Stimulated activated CD4-positive, alpha-beta T cell treated with anti-CD3 and anti-CD28 coated beads, Interleukin-4, amount 100 ng/mL, for 1 hour (primary cell): ENCODE data around the gene CANT1.
A peak's percentile ranks its signal among the peaks of the same experiment; 100 is the strongest.

ENCODE experiments used
- DNase-seq: peaks from one replicate; pipeline ENCODE4 v3.0.0-alpha.2; 2020

The CANT1 gene

DNA sequence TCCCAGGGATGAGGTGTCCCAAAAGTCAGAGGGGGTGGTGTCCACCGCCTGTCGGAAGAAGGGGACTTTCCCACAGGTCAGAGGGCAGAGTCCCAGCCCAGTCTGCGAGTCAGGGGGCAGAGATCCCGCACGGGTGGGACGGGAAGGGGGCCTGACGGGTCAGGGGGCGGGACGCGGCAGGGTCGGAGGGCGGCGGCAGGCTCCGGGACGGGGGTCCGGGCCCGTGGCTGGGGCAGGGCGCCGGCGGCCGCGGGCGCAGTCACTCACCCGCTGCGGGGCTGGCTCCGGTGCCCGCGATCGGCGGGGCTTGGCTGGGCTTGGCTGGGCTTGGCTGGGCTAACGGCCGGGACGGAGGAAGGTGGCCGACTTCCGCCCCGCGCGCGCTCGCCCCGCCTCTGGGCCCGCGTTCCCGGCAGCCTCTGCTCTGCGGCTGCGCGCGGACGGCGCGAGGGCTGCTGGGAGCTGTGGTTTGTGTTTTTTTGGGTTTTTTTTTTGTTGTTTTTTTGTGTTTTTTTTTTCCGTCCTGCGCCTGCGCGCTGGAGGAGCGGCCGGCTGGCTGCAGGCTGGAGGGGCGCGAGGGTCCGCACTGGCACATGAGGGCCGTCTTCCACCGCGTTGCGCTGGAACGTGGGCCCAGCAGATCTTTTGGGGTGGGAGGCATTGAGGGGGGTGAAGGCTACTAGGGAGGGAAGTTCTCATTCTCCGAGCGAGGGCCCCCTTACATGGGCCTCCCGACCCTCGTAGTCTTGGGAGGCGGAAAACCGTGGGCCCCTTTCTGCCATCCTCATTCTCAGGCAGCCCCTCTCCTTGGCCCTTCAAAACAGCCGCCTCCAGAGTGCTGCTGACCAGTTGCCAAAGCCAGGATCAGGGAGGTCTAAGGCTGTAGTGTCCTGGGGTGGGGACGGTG is at the start of gene CANT1:
Gene CANT1 (minus strand): TSS at position 368 of the 907 bp plus-strand sequence. CDS start 12,142 bp downstream, outside the sequence.
- peak; percentile 84 for DNase-seq

DNA sequence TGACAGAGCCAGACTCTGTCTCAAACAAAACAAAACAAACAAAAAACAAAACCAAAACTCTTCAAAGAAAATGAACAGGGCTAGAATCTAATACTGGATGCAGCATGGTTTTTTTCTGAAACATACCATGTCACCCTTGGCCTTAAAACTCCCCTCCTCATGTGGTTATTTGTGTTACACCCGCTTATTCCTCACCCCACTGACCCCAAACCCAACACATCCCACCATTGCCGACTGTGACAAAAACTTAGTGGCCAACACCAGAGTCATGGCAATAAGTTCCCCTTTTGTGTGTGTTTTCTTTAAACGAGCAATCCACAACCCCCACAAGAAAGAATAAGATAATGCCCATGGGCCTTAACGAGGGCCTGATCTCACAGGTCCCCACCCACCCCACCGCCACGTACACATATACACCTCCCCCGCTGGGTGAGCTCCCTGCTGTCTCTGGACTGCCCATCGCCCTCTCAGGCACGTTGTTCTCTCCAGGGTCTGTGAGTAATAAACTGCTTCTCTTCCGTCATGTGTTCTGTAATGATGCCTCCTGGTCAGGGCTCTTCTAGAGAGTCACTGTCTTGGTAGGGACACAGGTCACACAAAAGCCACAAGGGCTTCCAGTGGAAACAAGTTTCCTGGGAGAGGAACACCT is 48.3 kb upstream of the CANT1 start:
- DNase-seq, result no peak

DNA sequence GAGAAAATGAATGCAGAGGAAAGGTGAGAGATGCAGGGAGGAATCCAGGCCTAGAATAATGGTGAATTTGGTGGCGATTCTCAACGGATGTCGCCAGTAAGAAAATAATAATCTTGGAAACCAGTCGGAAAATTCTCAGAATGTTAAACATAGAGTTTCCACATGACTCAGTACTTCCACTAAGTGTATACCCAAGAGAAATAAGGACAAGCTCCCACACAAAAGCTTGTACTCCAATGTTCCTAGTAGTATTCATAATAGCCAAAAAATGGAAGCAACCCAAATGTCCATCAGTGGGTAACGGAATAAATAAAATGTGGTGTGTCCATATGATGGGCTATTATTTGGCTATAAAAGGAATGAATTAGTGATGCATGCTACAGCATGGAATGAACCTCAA is 45.6 kb upstream of the CANT1 start:
- no peak for DNase-seq

DNA sequence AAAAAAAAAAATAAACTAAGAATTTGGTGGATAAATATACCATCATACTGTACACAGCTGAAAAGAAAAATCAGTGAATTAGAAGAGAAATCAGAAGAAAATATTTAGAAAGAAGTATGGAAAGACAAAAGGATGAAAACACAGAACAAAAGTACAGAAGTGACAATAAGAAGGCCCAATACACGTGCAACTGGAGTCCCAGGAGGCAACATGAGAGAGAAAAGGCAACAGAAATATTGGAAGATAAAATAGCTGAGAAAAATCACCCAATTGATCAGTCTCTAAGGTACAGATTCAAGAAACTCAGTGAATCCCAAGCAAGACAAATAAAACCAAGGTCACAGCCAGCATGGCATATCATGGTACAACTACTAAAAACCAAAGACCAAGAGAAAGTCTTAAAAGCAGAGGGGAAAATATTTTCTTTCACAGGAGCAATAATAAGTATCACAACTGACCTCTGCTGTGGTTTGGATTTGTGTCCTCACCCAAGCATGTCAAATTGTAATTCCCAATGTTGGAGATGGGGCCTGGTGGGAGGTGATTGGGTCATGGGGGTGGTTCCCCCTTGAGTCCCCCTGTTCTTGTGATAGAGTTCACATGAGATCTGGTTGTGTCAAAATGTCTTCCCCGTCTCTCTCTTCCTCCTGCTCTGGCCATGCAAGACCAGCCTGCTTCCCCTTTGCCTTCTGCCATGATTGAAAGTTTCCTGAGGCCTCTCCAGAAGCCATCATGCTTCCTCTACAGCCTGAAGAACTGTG is 44.8 kb upstream of the CANT1 start:
- DNase-seq, result no peak

DNA sequence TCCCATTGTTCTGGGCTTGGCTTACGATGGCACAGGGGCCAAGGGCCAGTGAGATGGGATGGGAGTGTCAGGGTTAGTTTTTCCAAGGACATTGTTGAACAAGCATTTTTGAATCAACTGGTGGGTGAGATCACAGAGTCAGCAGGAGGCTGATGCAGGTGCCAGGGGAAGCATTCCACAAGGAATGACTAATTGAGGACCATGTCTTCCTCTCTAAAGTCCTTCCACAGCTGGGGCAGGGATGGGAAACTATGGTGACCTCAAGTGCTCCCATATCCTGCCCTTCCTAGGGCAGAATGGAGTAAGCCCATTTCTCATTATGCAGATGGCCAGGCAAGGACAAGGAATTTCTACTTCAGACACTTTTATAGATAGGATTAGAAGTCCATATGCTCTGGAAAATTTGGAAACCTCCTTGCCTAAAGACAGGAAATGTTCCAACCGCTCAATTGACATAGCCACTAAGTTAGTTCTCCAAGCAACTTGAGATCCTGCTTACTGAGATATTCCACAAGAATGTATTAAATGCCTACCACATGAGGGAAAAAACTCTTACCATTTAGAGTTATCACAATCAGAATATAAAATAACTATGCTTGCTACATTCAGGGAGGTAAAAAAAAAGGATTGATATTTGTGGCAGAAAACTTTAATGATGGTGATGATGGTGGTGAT is 43.8 kb upstream of the CANT1 start:
- DNase-seq, result no peak

DNA sequence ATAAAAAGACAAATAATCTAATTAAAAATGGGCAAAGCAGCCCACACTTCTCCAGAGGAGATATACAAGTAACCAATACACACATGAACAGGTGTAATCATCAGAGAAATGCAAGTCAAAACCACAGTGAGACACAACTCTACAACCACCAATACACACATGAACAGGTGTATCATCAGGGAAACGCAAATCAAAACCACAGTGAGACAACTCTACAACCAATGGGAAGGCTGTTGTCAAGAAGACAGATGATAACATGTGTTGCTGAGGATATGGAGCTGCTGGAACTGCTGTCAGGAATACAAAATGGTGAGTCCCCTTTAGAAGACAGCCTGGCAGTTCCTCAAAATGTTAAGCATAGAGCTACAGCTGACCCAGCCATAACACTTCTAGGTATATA is 42.6 kb upstream of the CANT1 start:
- no peak for DNase-seq

DNA sequence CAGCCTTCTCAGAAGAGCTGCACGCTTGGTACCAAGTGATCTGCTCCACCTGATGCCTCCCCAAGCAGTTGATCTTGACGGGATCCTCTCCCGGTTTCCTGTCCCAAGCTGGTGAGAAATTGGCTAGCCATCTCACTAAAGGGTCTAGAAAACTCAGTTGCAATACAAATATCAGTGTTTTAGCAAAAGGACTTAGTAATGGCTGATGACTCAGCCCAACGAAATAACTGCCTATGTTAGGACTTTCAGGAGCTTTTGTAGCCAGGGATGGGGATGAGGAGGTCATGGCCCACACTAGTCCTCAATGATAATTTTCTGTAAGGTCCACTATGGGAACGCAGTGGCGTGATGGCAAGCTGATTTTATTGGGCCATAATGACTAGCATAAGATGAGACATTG is 41.7 kb upstream of the CANT1 start:
- DNase-seq, result no peak

DNA sequence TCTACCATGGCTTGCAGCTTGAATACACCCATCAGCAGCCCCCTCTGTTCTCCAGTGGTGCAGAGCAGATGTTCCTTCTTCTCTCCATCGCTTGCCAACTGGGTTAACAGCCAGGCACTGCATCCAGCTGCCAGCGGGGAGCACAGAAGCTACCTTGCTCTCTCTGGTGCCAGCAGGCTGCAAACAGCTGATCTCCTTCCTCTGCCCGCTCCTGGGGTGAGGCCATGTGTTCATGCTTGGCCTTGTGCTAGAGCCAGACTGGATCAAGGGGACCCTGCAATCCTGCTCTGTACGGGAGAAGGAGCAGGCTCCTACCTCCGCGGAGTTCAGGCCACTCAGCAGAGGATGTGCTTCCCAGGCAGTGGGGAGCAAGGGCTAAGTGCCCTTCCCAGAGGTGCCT is 41.0 kb upstream of the CANT1 start:
- DNase-seq, result no peak

DNA sequence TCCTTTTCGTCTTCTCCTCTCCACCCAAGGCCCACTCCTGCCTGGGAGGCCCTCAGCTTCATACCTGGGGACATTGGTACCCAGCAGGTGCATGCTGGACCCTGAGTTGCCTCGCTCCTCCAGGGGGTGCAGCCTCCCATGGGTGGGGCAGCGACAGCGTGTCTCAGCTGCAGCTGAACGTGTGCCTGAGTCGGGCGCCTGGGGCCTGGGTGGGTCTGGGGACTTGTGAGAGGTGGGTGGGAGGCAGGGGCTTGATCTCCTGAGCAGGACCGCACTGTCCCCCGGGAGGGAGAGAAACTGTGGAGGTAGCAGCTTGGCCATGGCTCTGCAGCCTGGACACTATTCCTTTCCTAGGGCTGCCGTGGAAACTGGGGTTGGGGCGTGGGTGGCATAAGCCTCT is 40.3 kb upstream of the CANT1 start:
- DNase-seq, result no peak

DNA sequence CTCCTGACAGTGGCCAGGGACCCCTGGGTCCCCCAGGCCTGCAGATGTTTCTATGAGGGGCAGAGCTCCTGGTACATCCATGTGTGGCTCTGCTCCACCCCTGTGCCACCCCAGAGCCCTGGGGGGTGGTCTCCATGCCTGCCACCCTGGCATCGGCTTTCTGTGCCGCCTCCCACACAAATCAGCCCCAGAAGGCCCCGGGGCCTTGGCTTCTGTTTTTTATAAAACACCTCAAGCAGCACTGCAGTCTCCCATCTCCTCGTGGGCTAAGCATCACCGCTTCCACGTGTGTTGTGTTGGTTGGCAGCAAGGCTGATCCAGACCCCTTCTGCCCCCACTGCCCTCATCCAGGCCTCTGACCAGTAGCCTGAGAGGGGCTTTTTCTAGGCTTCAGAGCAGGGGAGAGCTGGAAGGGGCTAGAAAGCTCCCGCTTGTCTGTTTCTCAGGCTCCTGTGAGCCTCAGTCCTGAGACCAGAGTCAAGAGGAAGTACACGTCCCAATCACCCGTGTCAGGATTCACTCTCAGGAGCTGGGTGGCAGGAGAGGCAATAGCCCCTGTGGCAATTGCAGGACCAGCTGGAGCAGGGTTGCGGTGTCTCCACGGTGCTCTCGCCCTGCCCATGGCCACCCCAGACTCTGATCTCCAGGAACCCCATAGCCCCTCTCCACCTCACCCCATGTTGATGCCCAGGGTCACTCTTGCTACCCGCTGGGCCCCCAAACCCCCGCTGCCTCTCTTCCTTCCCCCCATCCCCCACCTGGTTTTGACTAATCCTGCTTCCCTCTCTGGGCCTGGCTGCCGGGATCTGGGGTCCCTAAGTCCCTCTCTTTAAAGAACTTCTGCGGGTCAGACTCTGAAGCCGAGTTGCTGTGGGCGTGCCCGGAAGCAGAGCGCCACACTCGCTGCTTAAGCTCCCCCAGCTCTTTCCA is 39.5 kb upstream of the CANT1 start:
- no peak for DNase-seq

DNA sequence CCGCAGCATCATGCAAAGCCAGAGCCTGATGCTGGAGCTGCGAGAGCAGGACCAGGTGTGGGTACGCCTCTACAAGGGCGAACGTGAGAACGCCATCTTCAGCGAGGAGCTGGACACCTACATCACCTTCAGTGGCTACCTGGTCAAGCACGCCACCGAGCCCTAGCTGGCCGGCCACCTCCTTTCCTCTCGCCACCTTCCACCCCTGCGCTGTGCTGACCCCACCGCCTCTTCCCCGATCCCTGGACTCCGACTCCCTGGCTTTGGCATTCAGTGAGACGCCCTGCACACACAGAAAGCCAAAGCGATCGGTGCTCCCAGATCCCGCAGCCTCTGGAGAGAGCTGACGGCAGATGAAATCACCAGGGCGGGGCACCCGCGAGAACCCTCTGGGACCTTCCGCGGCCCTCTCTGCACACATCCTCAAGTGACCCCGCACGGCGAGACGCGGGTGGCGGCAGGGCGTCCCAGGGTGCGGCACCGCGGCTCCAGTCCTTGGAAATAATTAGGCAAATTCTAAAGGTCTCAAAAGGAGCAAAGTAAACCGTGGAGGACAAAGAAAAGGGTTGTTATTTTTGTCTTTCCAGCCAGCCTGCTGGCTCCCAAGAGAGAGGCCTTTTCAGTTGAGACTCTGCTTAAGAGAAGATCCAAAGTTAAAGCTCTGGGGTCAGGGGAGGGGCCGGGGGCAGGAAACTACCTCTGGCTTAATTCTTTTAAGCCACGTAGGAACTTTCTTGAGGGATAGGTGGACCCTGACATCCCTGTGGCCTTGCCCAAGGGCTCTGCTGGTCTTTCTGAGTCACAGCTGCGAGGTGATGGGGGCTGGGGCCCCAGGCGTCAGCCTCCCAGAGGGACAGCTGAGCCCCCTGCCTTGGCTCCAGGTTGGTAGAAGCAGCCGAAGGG is 38.6 kb upstream of the CANT1 start:
- DNase-seq, result no peak

DNA sequence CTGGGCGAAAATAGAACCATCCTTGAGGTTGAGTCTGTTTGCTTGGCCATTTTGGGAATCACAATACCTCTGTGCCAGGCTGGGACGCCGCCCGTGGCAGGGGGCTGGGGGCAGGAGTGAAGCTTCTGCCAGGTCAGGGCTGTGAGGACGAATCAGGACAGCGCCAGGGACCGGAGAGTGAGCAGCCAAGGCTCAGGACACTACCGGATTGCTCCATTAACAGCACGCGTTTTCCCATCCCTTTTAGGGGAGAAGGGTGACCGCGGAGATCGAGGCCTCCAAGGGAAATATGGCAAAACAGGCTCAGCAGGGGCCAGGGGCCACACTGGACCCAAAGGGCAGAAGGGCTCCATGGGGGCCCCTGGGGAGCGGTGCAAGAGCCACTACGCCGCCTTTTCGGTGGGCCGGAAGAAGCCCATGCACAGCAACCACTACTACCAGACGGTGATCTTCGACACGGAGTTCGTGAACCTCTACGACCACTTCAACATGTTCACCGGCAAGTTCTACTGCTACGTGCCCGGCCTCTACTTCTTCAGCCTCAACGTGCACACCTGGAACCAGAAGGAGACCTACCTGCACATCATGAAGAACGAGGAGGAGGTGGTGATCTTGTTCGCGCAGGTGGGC is 37.8 kb upstream of the CANT1 start:
- no peak for DNase-seq

DNA sequence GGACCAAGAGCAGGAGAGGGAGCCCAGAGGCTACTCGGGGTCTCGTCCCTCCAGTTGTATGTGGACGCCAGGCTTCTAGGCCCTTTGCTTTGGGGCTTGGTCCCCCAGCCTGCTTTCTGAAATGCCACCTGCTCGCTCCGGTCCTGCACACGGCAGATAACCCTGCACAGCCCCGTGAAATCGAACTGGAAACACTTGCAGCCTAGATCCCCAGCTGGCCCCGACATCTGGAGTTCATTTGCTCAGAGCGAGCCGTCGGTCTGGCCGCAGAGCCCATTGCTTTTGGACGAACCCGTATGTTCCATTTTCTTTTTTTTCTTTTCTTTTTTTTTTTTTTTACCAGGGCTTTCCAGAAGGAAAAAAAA is 37.3 kb upstream of the CANT1 start:
- DNase-seq, result no peak

DNA sequence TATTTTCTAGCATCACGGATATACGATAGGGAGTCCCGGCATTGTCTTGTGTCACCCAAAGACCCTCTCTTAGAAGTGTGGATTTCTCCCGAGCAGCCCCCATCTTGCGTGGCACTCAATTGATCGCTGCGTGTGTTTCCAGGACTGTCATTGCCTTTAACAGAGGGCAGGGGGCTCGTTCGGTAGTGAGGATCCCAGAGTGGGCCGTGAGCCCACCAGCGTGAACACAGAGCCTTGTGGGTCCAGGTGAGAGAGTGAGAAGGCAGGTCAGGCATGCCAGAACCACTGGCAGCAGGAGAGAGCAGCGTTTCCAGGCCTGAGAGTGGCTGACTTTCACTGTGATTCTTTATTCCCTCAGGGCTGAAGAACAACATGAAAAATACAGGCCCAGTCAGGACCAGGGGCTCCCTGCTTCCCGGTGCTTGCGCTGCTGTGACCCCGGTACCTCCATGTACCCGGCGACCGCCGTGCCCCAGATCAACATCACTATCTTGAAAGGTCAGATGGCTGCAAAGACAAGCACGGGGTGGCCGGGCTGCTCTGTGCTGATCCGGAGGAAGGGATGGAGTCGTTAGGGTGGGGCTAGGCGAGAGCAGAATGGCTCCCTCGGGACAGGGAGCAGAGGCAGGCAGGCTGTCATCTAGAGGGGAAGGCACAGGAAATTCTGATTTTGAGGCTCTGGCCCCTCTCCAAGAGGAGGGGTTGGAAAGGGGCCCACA is 36.8 kb upstream of the CANT1 start:
- DNase-seq, result no peak

DNA sequence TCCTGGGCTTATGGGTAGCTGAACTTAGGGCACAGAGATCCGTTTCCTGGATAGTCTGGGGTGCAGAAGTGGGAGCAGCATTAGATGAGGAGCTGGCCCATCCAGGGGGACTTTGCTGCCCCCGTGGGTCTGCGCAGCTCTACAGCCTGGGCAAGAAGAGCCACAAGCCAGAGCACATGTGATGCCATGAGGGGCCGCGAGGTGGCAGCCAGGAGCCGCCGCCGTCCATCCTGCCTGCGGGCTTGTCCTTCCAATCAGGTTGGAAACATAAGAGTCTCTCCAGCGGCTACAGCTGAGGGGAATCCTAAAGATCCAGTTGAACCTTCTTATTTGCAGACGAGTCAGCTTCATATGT is 36.3 kb upstream of the CANT1 start:
- peak; percentile 62 for DNase-seq

DNA sequence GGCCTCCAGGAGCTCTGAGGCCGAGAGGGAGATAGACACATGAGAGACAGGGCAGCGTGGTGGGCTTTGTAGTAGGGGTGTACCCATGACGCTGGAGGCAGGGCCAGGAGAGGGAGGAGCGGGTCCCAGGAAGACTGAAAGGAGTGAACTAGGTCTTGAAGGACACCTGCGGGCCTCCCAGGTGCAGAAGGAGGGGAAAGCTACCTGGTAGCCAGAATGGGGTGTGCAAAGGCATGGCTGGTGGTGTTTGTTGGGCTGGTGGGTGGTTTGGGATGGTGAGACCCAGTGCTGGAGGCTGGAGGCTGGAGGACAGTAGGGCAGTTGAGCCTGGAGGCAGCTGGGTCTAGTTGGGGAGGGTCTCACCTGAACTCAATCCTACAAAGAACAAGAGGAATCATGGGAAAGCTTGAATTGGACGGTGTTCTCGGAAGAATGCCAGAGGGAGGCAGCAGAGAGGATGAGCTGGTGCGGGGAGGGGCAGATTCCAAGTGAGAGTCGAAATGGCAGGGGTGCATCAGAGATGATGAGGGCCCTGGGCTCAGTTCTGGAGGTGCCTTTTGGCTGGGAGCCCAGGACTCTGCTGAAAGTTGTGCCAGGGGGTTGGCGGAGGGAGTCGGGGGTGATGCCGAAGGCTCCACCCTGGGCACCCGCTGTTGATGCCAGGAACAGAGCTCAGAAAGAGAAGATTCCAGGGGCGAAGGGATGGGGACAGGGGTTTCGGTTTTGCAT is 35.6 kb upstream of the CANT1 start:
- no peak for DNase-seq

DNA sequence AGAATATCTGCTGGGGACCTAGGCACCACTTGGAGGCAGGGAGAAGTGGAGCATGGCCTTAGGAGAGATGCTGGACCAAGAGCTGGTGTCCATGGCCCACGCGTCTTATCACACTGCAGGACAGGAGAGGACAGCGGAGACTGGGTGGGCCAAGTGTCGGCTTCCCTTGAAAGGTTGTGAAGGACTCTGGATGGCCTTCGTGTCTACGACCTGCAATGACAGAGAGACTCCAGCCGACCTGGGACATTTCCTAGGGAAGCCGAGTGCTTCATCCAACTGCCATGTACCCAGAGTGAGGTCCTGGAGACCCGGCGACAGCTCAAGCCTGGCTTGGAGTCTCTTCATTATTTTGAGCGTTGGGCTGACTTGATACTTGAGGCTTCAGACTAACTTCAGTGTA is 34.9 kb upstream of the CANT1 start:
- DNase-seq, result no peak

DNA sequence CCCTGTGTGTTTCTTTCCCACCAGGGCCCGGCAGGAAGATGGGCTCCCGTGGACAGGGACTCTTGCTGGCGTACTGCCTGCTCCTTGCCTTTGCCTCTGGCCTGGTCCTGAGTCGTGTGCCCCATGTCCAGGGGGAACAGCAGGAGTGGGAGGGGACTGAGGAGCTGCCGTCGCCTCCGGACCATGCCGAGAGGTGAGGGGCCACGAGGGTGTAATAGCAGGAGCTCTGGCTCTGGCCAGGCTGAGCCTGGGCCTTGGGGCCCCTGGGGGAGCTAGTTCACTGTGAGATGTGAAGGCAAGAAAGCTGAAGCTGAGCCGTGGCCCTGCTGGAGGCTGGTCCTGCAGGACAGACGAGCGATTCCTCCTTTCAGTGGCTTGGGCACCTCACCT is 34.4 kb upstream of the CANT1 start:
- DNase-seq, result no peak
